ENCODE data around the gene ZBTB20.

The ZBTB20 gene

DNA sequence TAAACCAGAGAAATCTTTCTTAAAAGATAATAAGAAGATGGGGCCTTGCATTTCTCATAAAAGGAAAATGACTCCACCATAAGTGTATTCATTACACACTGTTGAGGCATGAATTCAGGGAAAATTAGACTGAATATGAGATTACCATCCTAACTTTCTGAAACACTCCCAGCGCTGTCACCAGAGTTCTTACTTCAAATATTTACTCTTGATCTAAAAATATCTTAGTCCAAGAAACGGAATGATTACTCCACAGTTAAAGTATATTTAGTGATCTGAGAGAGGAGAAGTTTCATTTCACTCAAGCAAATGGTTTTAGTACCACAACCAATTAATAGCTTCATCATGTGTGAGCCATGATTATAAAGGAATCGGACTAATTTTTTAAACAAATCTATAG, 300.3 kb downstream of the ZBTB20 start:
- no peaks in the 10 kb centered on the region for H3K36me3 ChIP-seq (ENCODE audit: control insufficient read depth, low read length)
- H3F3A ChIP-seq (ENCODE audit: control insufficient read depth, insufficient read depth) = no peaks in the 10 kb centered on the region
- H3K9me3 ChIP-seq (ENCODE audit: control insufficient read depth, insufficient read depth, low read length) = no peaks in the 10 kb centered on the region
- H3K27ac ChIP-seq (ENCODE audit: low read depth, low read length) = no peak overlapping the region
- no peaks in the 10 kb centered on the region for H3K79me2 ChIP-seq (ENCODE audit: control insufficient read depth, low read length)
- H3K4me2 ChIP-seq (ENCODE audit: low read length) = no peak overlapping the region
- no peaks in the 10 kb centered on the region for H3K4me1 ChIP-seq (ENCODE audit: control insufficient read depth, low read length)
- TF ChIP-seq, protein P1, sequence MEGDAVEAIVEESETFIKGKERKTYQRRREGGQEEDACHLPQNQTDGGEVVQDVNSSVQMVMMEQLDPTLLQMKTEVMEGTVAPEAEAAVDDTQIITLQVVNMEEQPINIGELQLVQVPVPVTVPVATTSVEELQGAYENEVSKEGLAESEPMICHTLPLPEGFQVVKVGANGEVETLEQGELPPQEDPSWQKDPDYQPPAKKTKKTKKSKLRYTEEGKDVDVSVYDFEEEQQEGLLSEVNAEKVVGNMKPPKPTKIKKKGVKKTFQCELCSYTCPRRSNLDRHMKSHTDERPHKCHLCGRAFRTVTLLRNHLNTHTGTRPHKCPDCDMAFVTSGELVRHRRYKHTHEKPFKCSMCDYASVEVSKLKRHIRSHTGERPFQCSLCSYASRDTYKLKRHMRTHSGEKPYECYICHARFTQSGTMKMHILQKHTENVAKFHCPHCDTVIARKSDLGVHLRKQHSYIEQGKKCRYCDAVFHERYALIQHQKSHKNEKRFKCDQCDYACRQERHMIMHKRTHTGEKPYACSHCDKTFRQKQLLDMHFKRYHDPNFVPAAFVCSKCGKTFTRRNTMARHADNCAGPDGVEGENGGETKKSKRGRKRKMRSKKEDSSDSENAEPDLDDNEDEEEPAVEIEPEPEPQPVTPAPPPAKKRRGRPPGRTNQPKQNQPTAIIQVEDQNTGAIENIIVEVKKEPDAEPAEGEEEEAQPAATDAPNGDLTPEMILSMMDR (IDR thresholded peaks at IDR 0.05; ENCODE audit: low read depth, low read length, poor library complexity, severe bottlenecking) = no peak
- TF ChIP-seq EZH2phosphoT487 (IDR thresholded peaks at IDR 0.05; ENCODE audit: borderline replicate concordance, low read length) = no peak
- no peak overlapping the region for H3K4me3 ChIP-seq (ENCODE audit: low read length)
- no peaks in the 10 kb centered on the region for H3K27me3 ChIP-seq (ENCODE audit: control insufficient read depth, low read length)
- no peaks in the 10 kb centered on the region for H4K20me1 ChIP-seq (ENCODE audit: control insufficient read depth, insufficient read depth, low read depth, low read length)
- no peaks in the 10 kb centered on the region for H3K9me2 ChIP-seq (replicated peaks; ENCODE audit: control insufficient read depth, low read length)

DNA sequence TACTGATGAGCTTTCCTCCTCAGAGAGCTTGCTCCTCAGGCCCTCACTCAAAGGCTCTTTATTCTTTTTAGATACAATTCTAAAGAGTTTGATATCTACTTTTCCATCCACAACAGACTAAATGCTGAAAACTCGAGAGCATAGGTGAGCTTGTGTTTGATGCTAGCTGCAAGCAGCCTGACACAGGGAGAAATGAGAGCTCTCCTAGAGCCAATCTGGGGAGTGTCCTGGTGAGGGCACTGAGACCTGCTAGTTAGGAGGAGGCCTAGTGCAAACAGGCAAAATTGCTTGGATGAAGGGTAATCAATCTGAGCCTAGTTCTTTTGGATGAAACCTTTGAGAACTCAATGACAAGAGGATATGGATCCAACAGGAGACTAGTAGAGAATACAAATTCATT, 300.8 kb downstream of the ZBTB20 start:
- Histone ChIP-seq H3K9me2 (replicated peaks; ENCODE audit: control insufficient read depth, low read length) (no peaks in the 10 kb centered on the region), H3K4me3 (ENCODE audit: low read length) (no peak overlapping the region), H3K4me1 (ENCODE audit: control insufficient read depth, low read length) (no peaks in the 10 kb centered on the region), H3K79me2 (ENCODE audit: control insufficient read depth, low read length) (no peaks in the 10 kb centered on the region), H3K27me3 (ENCODE audit: control insufficient read depth, low read length) (no peaks in the 10 kb centered on the region), H4K20me1 (ENCODE audit: control insufficient read depth, insufficient read depth, low read depth, low read length) (no peaks in the 10 kb centered on the region), H3K9me3 (ENCODE audit: control insufficient read depth, insufficient read depth, low read length) (no peaks in the 10 kb centered on the region), H3F3A (ENCODE audit: control insufficient read depth, insufficient read depth) (no peaks in the 10 kb centered on the region), H3K36me3 (ENCODE audit: control insufficient read depth, low read length) (no peaks in the 10 kb centered on the region), H3K4me2 (ENCODE audit: low read length) (no peak overlapping the region), H3K27ac (ENCODE audit: low read depth, low read length) (no peak overlapping the region)
- TF ChIP-seq, protein P1 (IDR thresholded peaks at IDR 0.05; ENCODE audit: low read depth, low read length, poor library complexity, severe bottlenecking) = no peak
- TF ChIP-seq EZH2phosphoT487 (IDR thresholded peaks at IDR 0.05; ENCODE audit: borderline replicate concordance, low read length) = no peak

DNA sequence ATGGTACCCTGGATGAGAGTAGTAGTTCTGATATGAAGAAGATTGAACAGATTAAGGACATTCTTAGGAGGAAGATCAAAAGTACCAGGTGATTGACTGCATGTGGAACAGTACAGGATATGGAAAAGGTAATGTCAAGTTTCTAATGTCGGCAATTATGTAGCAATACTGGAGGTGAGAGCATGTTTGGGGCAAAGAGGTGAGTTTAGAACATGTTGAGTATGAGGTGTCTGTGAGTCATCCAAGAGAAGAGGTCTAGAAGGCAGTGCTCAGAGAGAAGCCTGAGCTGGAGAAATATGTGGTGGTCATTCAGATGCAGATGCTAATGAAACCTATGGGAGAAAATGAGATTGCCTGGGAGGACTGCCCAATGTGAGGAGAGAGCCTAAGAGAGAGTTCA, 305.6 kb downstream of the ZBTB20 start:
- Histone ChIP-seq H3K4me2 (ENCODE audit: low read length) (no peak overlapping the region), H3F3A (ENCODE audit: control insufficient read depth, insufficient read depth) (no peaks in the 10 kb centered on the region), H4K20me1 (ENCODE audit: control insufficient read depth, insufficient read depth, low read depth, low read length) (no peaks in the 10 kb centered on the region), H3K4me1 (ENCODE audit: control insufficient read depth, low read length) (no peaks in the 10 kb centered on the region), H3K9me3 (ENCODE audit: control insufficient read depth, insufficient read depth, low read length) (no peaks in the 10 kb centered on the region), H3K79me2 (ENCODE audit: control insufficient read depth, low read length) (no peaks in the 10 kb centered on the region), H3K27ac (ENCODE audit: low read depth, low read length) (no peak overlapping the region), H3K9me2 (replicated peaks; ENCODE audit: control insufficient read depth, low read length) (no peaks in the 10 kb centered on the region), H3K4me3 (ENCODE audit: low read length) (no peak overlapping the region), H3K36me3 (ENCODE audit: control insufficient read depth, low read length) (no peaks in the 10 kb centered on the region), H3K27me3 (ENCODE audit: control insufficient read depth, low read length) (no peaks in the 10 kb centered on the region)
- TF ChIP-seq, protein P1 (IDR thresholded peaks at IDR 0.05; ENCODE audit: low read depth, low read length, poor library complexity, severe bottlenecking) = no peak
- no peak for TF ChIP-seq EZH2phosphoT487 (IDR thresholded peaks at IDR 0.05; ENCODE audit: borderline replicate concordance, low read length)

DNA sequence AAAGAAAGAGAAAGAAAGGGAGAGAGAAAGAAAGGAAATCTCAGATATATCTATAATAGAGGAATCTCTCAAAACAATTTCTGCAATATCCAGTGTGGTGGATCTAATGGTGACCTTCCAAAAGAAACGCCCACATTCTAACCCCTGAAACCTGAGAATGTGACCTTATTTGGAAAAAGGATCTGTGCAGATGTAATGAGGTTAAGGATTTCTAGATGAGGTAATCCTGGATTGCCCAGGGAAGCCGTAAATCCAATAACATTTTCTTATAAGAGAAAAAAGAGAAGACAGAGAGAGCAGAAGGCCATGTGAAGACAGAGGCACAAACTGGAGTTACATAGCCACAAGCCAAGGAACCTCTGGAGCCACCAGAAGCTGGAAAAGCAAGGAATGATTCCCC, 307.6 kb downstream of the ZBTB20 start:
- no peaks in the 10 kb centered on the region for H3K4me1 ChIP-seq (ENCODE audit: control insufficient read depth, low read length)
- H3K4me3 ChIP-seq (ENCODE audit: low read length) = no peak overlapping the region
- H3K27me3 ChIP-seq (ENCODE audit: control insufficient read depth, low read length) = no peaks in the 10 kb centered on the region
- no peaks in the 10 kb centered on the region for H3K79me2 ChIP-seq (ENCODE audit: control insufficient read depth, low read length)
- no peaks in the 10 kb centered on the region for H3F3A ChIP-seq (ENCODE audit: control insufficient read depth, insufficient read depth)
- no peaks in the 10 kb centered on the region for H3K9me2 ChIP-seq (replicated peaks; ENCODE audit: control insufficient read depth, low read length)
- no peak for TF ChIP-seq EZH2phosphoT487 (IDR thresholded peaks at IDR 0.05; ENCODE audit: borderline replicate concordance, low read length)
- TF ChIP-seq, protein P1 (IDR thresholded peaks at IDR 0.05; ENCODE audit: low read depth, low read length, poor library complexity, severe bottlenecking) = no peak
- no peaks in the 10 kb centered on the region for H4K20me1 ChIP-seq (ENCODE audit: control insufficient read depth, insufficient read depth, low read depth, low read length)
- H3K9me3 ChIP-seq (ENCODE audit: control insufficient read depth, insufficient read depth, low read length) = no peaks in the 10 kb centered on the region
- no peak overlapping the region for H3K27ac ChIP-seq (ENCODE audit: low read depth, low read length)
- no peak overlapping the region for H3K4me2 ChIP-seq (ENCODE audit: low read length)
- no peaks in the 10 kb centered on the region for H3K36me3 ChIP-seq (ENCODE audit: control insufficient read depth, low read length)
